22Rv1 (cell line): ENCODE measurements around the gene RASGEF1C.
A peak's percentile ranks its signal among the peaks of the same experiment; 100 is the strongest.
"Not testable (repeated sequence)": the region's sequence is repeated elsewhere in the genome, so short reads cannot be mapped to it uniquely, and the experiment has no call there.

ENCODE experiments used
- H3K27ac ChIP-seq: fragments of 450-650 bp; 2 replicates; pipeline ENCODE4 v1.5.1; 2017
- ZFX ChIP-seq: fragments of 450-650 bp; IDR thresholded peaks from 2 replicates; pipeline ENCODE4 v1.6.1; 2017; ENCODE audit warnings: antibody characterized with exemption, borderline replicate concordance
- TF ChIP-seq, protein P1 (sequence below): fragments of 450-650 bp; IDR thresholded peaks from 2 replicates; pipeline ENCODE4 v1.5.1; 2017; ENCODE audit warnings: mild to moderate bottlenecking

Gene RASGEF1C

DNA sequence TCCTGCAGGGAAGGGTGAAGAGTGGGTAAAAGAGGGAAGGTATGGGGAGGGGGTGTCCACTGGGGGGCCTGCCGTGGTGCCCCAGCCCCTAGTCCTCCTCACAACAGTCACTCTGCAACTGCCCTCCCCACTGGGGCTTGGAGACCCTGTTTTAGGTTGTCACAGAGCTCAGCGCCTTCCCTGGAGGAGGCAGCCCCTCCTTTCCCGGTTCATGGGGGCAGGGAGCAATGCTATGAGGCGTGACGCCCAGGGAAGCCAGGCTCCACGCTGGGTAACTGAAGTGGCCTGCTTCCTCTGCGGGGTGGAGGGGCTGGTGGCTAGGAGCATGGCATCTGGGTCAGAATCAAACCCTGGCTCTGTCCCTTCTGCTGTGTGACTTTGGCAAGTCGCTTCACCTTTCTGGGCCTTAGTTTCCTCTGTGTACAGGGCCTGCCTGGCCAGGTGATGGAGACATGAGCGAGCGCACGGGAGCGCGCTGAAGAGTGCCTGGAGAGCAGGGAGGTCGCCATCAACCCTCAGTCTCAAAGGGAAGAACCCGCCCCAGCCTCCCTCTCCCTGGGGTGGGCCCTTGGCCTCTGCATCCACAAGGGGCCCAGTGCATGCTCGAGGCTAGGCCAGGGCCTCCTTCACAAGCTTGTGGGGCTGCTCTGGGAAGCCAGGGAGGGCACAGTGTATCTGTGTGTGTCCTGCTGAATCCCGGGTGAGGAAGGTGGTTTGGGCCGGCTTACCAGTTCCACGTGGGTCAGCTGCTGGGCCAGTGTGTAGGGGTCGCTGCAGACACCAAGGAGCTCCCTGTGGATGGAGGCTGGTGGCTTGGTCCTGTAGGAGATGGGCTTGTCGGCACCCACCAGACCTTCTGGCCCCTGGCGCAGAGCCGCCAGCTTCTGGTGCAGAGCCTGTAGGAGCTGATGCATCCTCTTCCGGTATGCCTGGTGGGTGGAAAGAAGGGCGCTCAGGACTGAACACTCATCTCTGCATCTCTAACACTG is 81.0 kb downstream of the RASGEF1C start:
- TF ChIP-seq, protein P1, sequence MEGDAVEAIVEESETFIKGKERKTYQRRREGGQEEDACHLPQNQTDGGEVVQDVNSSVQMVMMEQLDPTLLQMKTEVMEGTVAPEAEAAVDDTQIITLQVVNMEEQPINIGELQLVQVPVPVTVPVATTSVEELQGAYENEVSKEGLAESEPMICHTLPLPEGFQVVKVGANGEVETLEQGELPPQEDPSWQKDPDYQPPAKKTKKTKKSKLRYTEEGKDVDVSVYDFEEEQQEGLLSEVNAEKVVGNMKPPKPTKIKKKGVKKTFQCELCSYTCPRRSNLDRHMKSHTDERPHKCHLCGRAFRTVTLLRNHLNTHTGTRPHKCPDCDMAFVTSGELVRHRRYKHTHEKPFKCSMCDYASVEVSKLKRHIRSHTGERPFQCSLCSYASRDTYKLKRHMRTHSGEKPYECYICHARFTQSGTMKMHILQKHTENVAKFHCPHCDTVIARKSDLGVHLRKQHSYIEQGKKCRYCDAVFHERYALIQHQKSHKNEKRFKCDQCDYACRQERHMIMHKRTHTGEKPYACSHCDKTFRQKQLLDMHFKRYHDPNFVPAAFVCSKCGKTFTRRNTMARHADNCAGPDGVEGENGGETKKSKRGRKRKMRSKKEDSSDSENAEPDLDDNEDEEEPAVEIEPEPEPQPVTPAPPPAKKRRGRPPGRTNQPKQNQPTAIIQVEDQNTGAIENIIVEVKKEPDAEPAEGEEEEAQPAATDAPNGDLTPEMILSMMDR, result no peak
- TF ChIP-seq ZFX, result no peak
- H3K27ac ChIP-seq, result no peak overlapping the region

DNA sequence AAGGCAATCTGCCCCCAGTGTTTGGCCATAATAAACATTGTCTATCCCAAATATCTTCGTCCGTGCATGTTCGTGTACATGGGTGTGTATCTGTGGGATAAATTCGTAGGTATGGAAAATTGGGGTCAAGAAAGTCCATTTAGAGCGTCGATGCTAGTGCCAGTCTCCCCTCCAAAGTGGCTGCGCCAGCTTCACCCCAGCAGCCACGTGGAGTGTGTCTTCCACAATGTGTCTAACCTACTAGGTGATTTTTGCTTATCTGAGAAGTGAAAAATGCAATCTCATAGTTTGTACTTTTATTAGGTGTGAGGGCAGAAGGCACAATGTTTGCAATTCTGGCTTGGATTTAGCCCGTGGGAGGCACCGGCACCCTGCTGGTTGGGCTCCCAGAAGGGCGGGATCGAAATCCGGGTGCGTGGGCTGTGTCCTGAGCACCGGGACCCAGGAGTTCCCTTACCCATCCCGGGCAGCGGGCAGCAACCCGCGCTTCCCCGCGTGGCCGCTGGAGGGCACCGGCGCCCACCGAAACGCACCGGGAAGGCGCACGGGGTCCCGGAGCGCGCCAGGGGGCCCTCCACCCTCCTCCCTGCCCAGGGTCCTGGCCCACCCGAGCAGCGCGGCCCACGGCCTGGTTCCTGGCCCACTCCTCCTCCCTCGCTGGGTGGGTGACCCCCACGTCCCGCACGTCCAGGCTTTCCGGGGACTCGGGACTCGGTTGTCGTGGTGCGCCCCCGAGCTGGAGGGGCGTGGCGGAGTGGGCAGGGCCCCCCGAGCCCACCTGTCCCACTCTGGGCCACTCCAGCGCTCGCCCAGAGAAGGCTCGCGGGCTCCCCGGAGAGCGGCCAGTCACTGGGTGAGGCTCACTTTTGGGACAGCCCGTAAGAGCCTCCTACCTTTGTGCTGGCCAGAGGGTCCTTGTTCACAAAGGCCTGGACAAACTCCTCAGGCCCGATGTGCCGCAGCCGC is 82.0 kb downstream of the RASGEF1C start:
- no peak overlapping the region for H3K27ac ChIP-seq
- TF ChIP-seq, protein P1, result peak; percentile 96
- no peak for TF ChIP-seq ZFX

DNA sequence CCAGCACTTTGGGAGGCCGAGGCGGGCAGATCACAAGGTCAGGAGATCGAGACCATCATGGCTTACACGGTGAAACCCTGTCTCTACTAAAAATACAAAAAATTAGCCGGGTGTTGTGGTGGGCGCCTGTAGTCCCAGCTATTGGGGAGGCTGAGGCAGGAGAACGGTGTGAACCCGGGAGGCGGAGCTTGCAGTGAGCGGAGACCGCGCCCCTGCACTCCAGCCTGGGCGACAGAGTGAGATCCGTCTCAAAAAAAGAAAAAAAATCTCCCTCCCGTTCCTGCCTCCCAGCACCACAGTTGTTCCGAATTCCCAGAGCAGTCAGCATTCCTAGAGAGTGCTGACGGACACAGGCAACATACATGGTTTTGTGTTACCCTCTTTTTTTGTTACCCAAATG is 82.9 kb downstream of the RASGEF1C start:
- H3K27ac ChIP-seq, result not testable (repeated sequence)

DNA sequence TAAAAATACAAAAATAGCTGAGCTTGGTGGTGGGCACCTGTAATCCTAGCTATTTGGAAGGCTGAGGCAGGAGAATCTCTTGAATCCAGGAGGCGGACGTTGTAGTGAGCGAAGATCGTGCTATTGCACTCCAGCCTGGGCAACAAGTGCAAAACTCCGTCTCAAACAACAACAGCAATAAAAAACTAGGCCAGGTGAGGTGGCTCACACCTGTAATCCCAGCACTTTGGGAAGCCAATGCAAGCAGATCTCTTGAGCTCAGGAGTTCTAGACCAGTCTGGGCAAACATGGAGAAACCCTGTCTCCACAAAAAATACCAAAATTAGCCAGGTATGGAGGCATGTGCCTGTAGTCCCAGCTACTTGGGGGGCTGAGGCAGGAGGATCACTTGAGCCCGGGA is 84.3 kb downstream of the RASGEF1C start:
- not testable (repeated sequence) for H3K27ac ChIP-seq

DNA sequence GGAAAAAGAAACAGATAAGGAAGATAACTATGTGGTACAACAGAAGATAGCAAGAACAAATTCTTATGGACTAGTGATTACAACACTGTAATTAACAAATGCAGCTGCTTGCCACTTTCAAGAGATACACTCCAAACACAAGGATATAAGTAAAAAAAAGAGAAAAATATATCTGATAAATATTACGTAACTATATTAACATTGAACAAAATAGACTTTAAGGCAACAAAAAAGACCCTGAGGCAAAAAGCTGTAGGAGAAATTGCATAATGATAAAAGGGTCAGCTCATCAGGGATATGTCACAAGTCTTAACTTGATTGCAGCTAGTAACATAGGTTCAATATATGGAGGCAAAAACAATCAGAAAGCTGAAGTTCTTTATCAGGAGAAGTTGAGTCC is 86.1 kb downstream of the RASGEF1C start:
- no peak overlapping the region for H3K27ac ChIP-seq
- no peak for TF ChIP-seq ZFX
- TF ChIP-seq, protein P1, result no peak

DNA sequence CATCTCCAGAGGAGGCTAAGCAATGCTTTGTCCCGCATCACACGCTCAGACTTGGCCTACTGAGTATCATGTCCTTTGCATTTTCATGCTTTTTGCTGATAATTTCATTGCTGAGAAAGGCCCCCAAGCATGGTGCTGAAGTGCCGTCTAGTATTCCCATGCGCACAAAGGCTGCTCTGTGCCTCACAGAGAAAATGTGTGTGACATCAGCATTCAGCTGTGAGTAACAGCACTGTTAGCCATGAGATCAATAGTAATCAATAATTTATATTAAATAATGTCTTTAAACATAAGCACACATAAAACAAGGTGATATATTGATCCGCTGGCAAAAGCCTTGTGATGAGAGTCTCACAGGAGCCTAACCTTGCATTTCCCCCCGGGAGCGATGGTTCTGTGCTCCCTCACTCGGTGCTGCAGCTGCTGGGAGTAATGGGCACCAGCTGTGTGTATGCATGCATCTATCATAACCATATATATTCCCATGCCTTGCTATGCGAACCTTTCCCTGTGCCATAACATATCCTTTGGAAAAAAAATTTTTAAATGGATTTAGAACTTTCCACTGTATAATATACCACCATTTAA is 87.1 kb downstream of the RASGEF1C start:
- H3K27ac ChIP-seq, result no peak overlapping the region
- no peak for TF ChIP-seq ZFX
- TF ChIP-seq, protein P1, result no peak

DNA sequence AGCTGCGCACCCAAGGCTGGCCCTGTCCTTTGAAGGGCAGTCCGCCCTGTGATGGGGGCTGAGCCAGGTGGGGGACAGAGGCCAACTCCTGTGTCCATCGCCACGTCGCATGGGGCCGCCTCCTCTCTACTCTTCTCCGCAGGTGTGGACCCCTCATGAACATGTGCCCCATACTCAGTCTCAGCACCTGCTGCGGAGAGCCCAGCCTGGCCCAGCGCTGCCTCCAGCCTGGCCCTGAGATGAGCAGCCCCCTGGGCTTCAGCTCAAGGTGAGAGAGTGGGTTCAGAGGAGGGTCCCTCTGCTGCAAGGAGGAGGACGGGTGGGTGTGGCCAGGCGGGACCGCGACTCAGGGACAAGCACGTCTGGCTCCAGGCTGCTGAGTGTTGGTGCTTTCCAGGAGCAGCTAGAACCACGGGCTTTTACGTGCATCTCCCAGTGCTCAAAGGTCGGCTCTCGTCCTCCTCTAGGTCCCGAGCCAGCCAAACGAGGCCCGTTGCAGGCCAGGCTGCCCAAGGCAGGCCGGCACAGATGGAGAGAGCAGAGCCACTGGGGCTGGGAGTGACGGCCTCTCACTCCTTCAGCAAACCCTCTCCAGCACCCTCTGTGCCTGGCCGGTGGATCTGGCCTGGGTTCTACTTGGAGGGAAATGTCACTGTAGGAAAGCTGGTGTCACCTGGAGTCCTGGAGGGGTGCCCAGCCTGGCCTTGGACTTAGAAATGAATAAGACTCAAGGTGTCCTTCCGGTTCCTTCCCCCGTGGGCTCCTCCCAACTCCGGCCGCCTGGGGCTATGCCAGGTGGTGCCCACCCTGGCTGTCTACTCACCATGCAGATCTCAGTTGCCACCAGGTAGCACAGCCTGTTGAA is 88.5 kb downstream of the RASGEF1C start:
- TF ChIP-seq, protein P1, result no peak
- no peak for TF ChIP-seq ZFX
- H3K27ac ChIP-seq, result no peak overlapping the region
